Testis (tissue), 2 donors: ENCODE results near the gene PIEZO2.

Experiments used
- CTCF ChIP-seq, 3 experiments: fragments of 450-650 bp in 2 of 3; fragments of 200-600 bp in 1 of 3; sonication (generic) in 1 of 3; IDR thresholded peaks; one replicate each; pipeline ENCODE4 v1.5.1; 2016 to 2019; ENCODE audit warnings: antibody characterized with exemption in 3 of 3, mild to moderate bottlenecking in 2 of 3, moderate library complexity in 1 of 3
- POLR2A ChIP-seq: fragments of 450-650 bp; IDR thresholded peaks from one replicate; pipeline ENCODE4 v1.6.1; 2017; ENCODE audit warnings: antibody characterized with exemption, mild to moderate bottlenecking, moderate library complexity

DNA sequence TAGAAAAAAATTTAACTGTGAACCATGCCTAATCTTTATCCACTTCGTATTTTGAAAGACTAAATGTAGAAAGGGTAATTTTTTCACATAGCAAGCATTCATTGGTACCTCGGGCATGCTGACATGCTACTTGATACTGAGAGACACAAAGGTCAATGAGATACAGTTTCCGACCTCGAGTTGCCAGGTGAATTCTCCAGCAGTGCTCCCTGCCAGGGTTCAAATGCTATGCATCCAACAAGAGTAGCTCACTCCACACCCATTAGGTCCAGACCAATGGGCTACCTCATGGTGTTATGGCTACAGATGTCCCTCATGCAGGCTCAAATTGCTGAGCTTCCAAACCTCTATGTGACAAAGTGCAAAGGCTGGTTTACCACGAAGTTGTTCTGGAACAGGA lies 305.8 kb downstream of the PIEZO2 start:
- TF ChIP-seq CTCF (IDR thresholded peaks at IDR 0.05) (no peak), POLR2A (no peak)
